ENCODE results near the gene RBP5.

Gene RBP5

GRCh38 chr12:7092986-7093460 lies 35.7 kb downstream of the RBP5 start:
- Histone ChIP-seq H2AFZ (peak overlapping the region; percentile 81), H3K4me1 (peaks cover 6% of the 10 kb centered on the region), H3K27ac (no peak overlapping the region), H3K9ac (no peak overlapping the region), H3K9me3 (ENCODE audit: control insufficient read depth, low read length) (no peaks in the 10 kb centered on the region), H3K79me2 (no peaks in the 10 kb centered on the region), H3K36me3 (ENCODE audit: control insufficient read depth, insufficient read depth, low read length) (no peaks in the 10 kb centered on the region), H3K4me3 (ENCODE audit: low read depth, low read length) (no peak overlapping the region), H3K27me3 (ENCODE audit: control insufficient read depth, insufficient read depth, low read length) (no peaks in the 10 kb centered on the region), H3K4me2 (ENCODE audit: low read length) (no peak overlapping the region)
- TF ChIP-seq CTCF (IDR thresholded peaks at IDR 0.05), result no peak

- Histone ChIP-seq H3K27ac (peak within 1 kb of the TSS; percentile 29), H3K9ac (no peak within 1 kb of the TSS), H3K36me3 (ENCODE audit: control insufficient read depth, insufficient read depth, low read length) (no peaks in the 10 kb centered on the region), H3K9me3 (ENCODE audit: control insufficient read depth, low read length) (no peaks in the 10 kb centered on the region), H3K4me3 (ENCODE audit: low read depth, low read length) (peak within 1 kb of the TSS; percentile 54), H3K4me1 (peaks cover 6% of the 10 kb centered on the region), H3K27me3 (ENCODE audit: control insufficient read depth, insufficient read depth, low read length) (no peaks in the 10 kb centered on the region), H2AFZ (peak within 1 kb of the TSS; percentile 81), H3K79me2 (no peaks in the 10 kb centered on the region), H3K4me2 (ENCODE audit: low read length) (peak within 1 kb of the TSS; percentile 75)
- TF ChIP-seq CTCF (IDR thresholded peaks at IDR 0.05), result peak; percentile 89
These were observed 36.3 kb downstream of the RBP5 start, which contains the start of gene C1R for GRCh38 chr12:7092229-7092985. Gene C1R (minus strand): TSS chr12:7092445. CDS start chr12:7092388, 57 bp downstream.

- H3K4me2 ChIP-seq (ENCODE audit: low read length), result peak overlapping the region; percentile 75
- no peaks in the 10 kb centered on the region for H3K79me2 ChIP-seq
- H2AFZ ChIP-seq, result peak overlapping the region; percentile 81
- H3K9me3 ChIP-seq (ENCODE audit: control insufficient read depth, low read length), result no peaks in the 10 kb centered on the region
- peak overlapping the region; percentile 54 for H3K4me3 ChIP-seq (ENCODE audit: low read depth, low read length)
- peak overlapping the region; percentile 29 for H3K27ac ChIP-seq
- H3K36me3 ChIP-seq (ENCODE audit: control insufficient read depth, insufficient read depth, low read length), result no peaks in the 10 kb centered on the region
- no peaks in the 10 kb centered on the region for H3K27me3 ChIP-seq (ENCODE audit: control insufficient read depth, insufficient read depth, low read length)
- H3K9ac ChIP-seq, result no peak overlapping the region
- peaks cover 6% of the 10 kb centered on the region for H3K4me1 ChIP-seq
- TF ChIP-seq CTCF (IDR thresholded peaks at IDR 0.05), result no peak
These were observed 36.9 kb downstream of the RBP5 start for GRCh38 chr12:7091660-7092228.

GRCh38 chr12:7091171-7091570 lies 37.5 kb downstream of the RBP5 start:
- Histone ChIP-seq H3K9me3 (ENCODE audit: control insufficient read depth, low read length) (no peaks in the 10 kb centered on the region), H2AFZ (no peak overlapping the region), H3K9ac (no peak overlapping the region), H3K4me1 (peaks cover 6% of the 10 kb centered on the region), H3K27me3 (ENCODE audit: control insufficient read depth, insufficient read depth, low read length) (no peaks in the 10 kb centered on the region), H3K4me2 (ENCODE audit: low read length) (no peak overlapping the region), H3K4me3 (ENCODE audit: low read depth, low read length) (no peak overlapping the region), H3K79me2 (no peaks in the 10 kb centered on the region), H3K27ac (no peak overlapping the region), H3K36me3 (ENCODE audit: control insufficient read depth, insufficient read depth, low read length) (no peaks in the 10 kb centered on the region)
- no peak for TF ChIP-seq CTCF (IDR thresholded peaks at IDR 0.05)
